K562 (cell line): ENCODE measurements around the gene RNGTT. TPM values are rescaled to one million over a fixed set of nuclear protein-coding genes. Genes with fewer than 3 reads are reported as not detected.

Source experiments
- ATAC-seq: fragments of 200-7000 bp; cut with Tn5 transposase; 3 replicates; pipeline ENCODE4 v1.9.1; 2020; ENCODE audit warnings: moderate library complexity
- BruUV-seq: library from RNA; stranded (reverse); fragments of 400-500 nt; replicated peaks from 2 replicates; lab custom pipeline; 2021; lab: Mats Ljungman, UMichigan
- CTCF ChIA-PET: fragments of 300-600 bp; formaldehyde crosslinking; extraction: SDS; loops from one replicate; lab custom pipeline; 2021; ENCODE audit warnings: low intra/inter-chr PET ratio; lab: Yijun Ruan, JAX
- POLR2A ChIA-PET: fragments of 300-600, 350-650 bp; sonication (Branson Sonifier 250); formaldehyde crosslinking; extraction: SDS; loops from one replicate; lab custom pipeline; 2021; ENCODE audit warnings: antibody characterized with exemption, inconsistent platforms; lab: Yijun Ruan, JAX
- DNase-seq, 4 experiments: peaks; one replicate each; pipeline versions ENCODE4 v3.0.0 to v3.0.0-alpha.2; 2011 to 2018; ENCODE audit warnings: low spot score in 3 of 4, mixed read lengths in 3 of 4; ENCODE audit errors: extremely low read depth in 1 of 4
- FAIRE-seq: peaks from 2 replicates; lab custom pipeline; 2011; peaks lifted over from hg19 to GRCh38; lab: Jason Lieb, UNC
- H2AFZ ChIP-seq: 2 replicates; pipeline ENCODE4 v1.6.0; 2011; ENCODE audit warnings: low read depth, low read length, control low read depth, inconsistent platforms
- H3K27ac ChIP-seq: fragments of 200-600 bp; 3 replicates; pipeline ENCODE4 v1.8.0; 2011; ENCODE audit warnings: low read depth, mild to moderate bottlenecking, control low read depth, inconsistent platforms, low read length, moderate library complexity, mixed read lengths; ENCODE audit errors: extremely low read depth
- H3K27me3 ChIP-seq, 2 experiments: fragments of 300-600 bp in 1 of 2; 2 replicates in 1 of 2; 3 replicates in 1 of 2; pipeline versions ENCODE4 v1.6.0 to v1.8.0; 2011; ENCODE audit warnings: inconsistent platforms in 2 of 2, low read length in 2 of 2, mild to moderate bottlenecking in 1 of 2, mixed read lengths in 1 of 2, moderate library complexity in 1 of 2; ENCODE audit not compliant: control insufficient read depth in 2 of 2, insufficient read depth in 2 of 2
- H3K36me3 ChIP-seq: fragments of 300-600 bp; 3 replicates; pipeline ENCODE4 v1.8.0; 2011; ENCODE audit warnings: mild to moderate bottlenecking, low read length, inconsistent platforms; ENCODE audit not compliant: control insufficient read depth, insufficient read depth
- H3K4me1 ChIP-seq, 2 experiments: fragments of 200-600 bp in 1 of 2; replicated peaks in 1 of 2; 2 replicates in 1 of 2; 3 replicates in 1 of 2; pipeline versions ENCODE4 v1.5.1 to v1.8.0; 2011; ENCODE audit warnings: inconsistent platforms in 2 of 2, low read length in 2 of 2, mild to moderate bottlenecking in 1 of 2, mixed read lengths in 1 of 2, moderate library complexity in 1 of 2; ENCODE audit not compliant: control insufficient read depth in 2 of 2, insufficient read depth in 2 of 2
- H3K4me2 ChIP-seq: 2 replicates; pipeline ENCODE4 v1.6.1; 2011; ENCODE audit warnings: low read length, control low read depth, inconsistent platforms, mixed read lengths; ENCODE audit not compliant: insufficient read depth
- H3K4me3 ChIP-seq: fragments of 200-600 bp; sonication (generic), shearing (Covaris generic); 2 replicates; pipeline ENCODE4 v1.5.1; 2016; ENCODE audit warnings: control low read depth, inconsistent platforms
- H3K79me2 ChIP-seq: fragments of 200-600 bp; 3 replicates; pipeline ENCODE4 v1.8.0; 2011; ENCODE audit warnings: low read length, inconsistent platforms; ENCODE audit not compliant: control insufficient read depth, insufficient read depth
- H3K9ac ChIP-seq, 2 experiments: 2 replicates each; pipeline versions ENCODE4 v1.6.0 to v1.6.1; 2011; ENCODE audit warnings: low read depth in 2 of 2, low read length in 2 of 2, control low read depth in 1 of 2, inconsistent platforms in 1 of 2, mild to moderate bottlenecking in 1 of 2, mixed read lengths in 1 of 2; ENCODE audit not compliant: insufficient read depth in 1 of 2
- H3K9me1 ChIP-seq: one replicate; pipeline ENCODE4 v1.6.0; 2011; ENCODE audit warnings: inconsistent platforms, mild to moderate bottlenecking, low read length, moderate library complexity; ENCODE audit not compliant: control insufficient read depth, insufficient read depth
- H3K9me3 ChIP-seq: replicated peaks from 2 replicates; pipeline ENCODE4 v1.5.1; 2011; ENCODE audit warnings: low read depth, low read length, inconsistent platforms; ENCODE audit not compliant: control insufficient read depth, insufficient read depth
- H4K20me1 ChIP-seq: replicated peaks from 2 replicates; pipeline ENCODE4 v1.6.1; 2011; ENCODE audit warnings: low read length, inconsistent platforms, mixed read lengths; ENCODE audit not compliant: control insufficient read depth, insufficient read depth
- EHMT2 ChIP-seq: fragments of 450-650 bp; IDR thresholded peaks from 2 replicates; pipeline ENCODE4 v1.6.1; 2018; ENCODE audit warnings: antibody characterized with exemption
- GTF2F1 ChIP-seq: IDR thresholded peaks from 2 replicates; pipeline ENCODE4 v1.6.1; 2011; ENCODE audit warnings: low read depth, low read length, improper control_type of control experiment
- HMG20B ChIP-seq: fragments of 250-450 bp; sonication (Bioruptor Pico); IDR thresholded peaks from 2 replicates; pipeline ENCODE4 v1.5.0; 2021; ENCODE audit warnings: mild to moderate bottlenecking
- IFI16 ChIP-seq: fragments of 250-450 bp; sonication (Bioruptor Pico); IDR thresholded peaks from 2 replicates; pipeline ENCODE4 v2.1.2; 2022; ENCODE audit warnings: mild to moderate bottlenecking, inconsistent platforms
- RBM39 ChIP-seq: fragments of 200-400 bp; formaldehyde crosslinking; optimal IDR thresholded peaks from 2 replicates; pipeline ENCODE3; 2018; ENCODE audit warnings: low read depth, low read length
- RFX7 ChIP-seq: fragments of 250-450 bp; sonication (Bioruptor Pico); IDR thresholded peaks from 2 replicates; pipeline ENCODE4 v1.5.1; 2021; ENCODE audit warnings: mild to moderate bottlenecking
- STAT5A ChIP-seq: IDR thresholded peaks from 2 replicates; pipeline ENCODE4 v1.6.1; 2012; ENCODE audit warnings: low read length, inconsistent platforms, borderline replicate concordance
- ZNF23 ChIP-seq: fragments of 250-450 bp; sonication (Bioruptor Pico); IDR thresholded peaks from 2 replicates; pipeline ENCODE4 v1.4.0; 2020; ENCODE audit warnings: mild to moderate bottlenecking
- ZNF76 ChIP-seq: fragments of 250-450 bp; sonication (Bioruptor Pico); IDR thresholded peaks from 2 replicates; pipeline ENCODE4 v1.4.0; 2020; ENCODE audit warnings: mild to moderate bottlenecking, moderate library complexity, borderline replicate concordance
- ZZZ3 ChIP-seq: fragments of 450-650 bp; IDR thresholded peaks from 2 replicates; pipeline ENCODE4 v1.6.1; 2016; ENCODE audit warnings: antibody characterized with exemption, mild to moderate bottlenecking, moderate library complexity
- WGBS: fragments of 100-300 bp; shearing (Covaris generic); methylation state at CpG from one replicate; pipeline ENCODE4 v1.1.6; 2016; ENCODE audit warnings: low coverage, mixed read lengths; ENCODE audit not compliant: insufficient coverage; ENCODE audit errors: missing lambda C conversion rate; 5-methylcytosine and 5-hydroxymethylcytosine counted together
- in situ Hi-C: fragments of 300-500 bp; cut with MboI; formaldehyde crosslinking; loops from 4 replicates; pipeline ENCODE4 v1.15.0; 2018; ENCODE audit warnings: inconsistent platforms, mixed read lengths
- intact Hi-C: fragments of 100-400 bp; cut with micrococcal nuclease; formaldehyde crosslinking; loops from 2 replicates; pipeline ENCODE4 v1.14.2; 2022
- polyA plus RNA-seq, 8 experiments: library from polyadenylated mRNA; depleted of rRNA in 4 of 8; stranded (reverse) in 5 of 8; unstranded in 3 of 8; fragments of >200 nt; fragmentation: Nextera tagmentation in 2 of 8; fragmentation: Illumina TruSeq in 1 of 8; extraction: Ambion mirVana in 2 of 8; extraction: Trizol in 1 of 8; gene quantifications; 2 replicates each; pipeline versions ENCODE4 v1.2.1 to v1.2.3, GENCODE V29; 2011 to 2014; ENCODE audit warnings: inconsistent platforms in 1 of 8, missing spikeins in 1 of 8
- total RNA-seq, 7 experiments: library from RNA; depleted of rRNA in 6 of 7; stranded (reverse); fragments of >200 nt in 6 of 7; fragmentation: Illumina TruSeq in 2 of 7; extraction: Trizol in 2 of 7; gene quantifications; 2 replicates each; pipeline versions ENCODE4 v1.2.1 to v1.2.3, GENCODE V29; 2011 to 2021; ENCODE audit warnings: low replicate concordance in 1 of 7
- TF ChIP-seq, protein P1 (sequence below): sonication (generic); formaldehyde crosslinking; IDR thresholded peaks from 2 replicates; pipeline ENCODE4 v1.8.0; 2022; ENCODE audit warnings: missing genetic modification reagents, mild to moderate bottlenecking, borderline replicate concordance
- TF ChIP-seq, protein P2 (sequence below): fragments of 250-450 bp; sonication (Bioruptor Pico); IDR thresholded peaks from 2 replicates; pipeline ENCODE4 v1.8.0; 2022; ENCODE audit warnings: inconsistent platforms

Gene RNGTT
- total and polyA plus RNA-seq, 9 of the 15 experiments (the other 6 are each of a cell fraction or from before 2014, with no cell fraction given): 6.1 to 31.7 (median 19.5) TPM

DNA sequence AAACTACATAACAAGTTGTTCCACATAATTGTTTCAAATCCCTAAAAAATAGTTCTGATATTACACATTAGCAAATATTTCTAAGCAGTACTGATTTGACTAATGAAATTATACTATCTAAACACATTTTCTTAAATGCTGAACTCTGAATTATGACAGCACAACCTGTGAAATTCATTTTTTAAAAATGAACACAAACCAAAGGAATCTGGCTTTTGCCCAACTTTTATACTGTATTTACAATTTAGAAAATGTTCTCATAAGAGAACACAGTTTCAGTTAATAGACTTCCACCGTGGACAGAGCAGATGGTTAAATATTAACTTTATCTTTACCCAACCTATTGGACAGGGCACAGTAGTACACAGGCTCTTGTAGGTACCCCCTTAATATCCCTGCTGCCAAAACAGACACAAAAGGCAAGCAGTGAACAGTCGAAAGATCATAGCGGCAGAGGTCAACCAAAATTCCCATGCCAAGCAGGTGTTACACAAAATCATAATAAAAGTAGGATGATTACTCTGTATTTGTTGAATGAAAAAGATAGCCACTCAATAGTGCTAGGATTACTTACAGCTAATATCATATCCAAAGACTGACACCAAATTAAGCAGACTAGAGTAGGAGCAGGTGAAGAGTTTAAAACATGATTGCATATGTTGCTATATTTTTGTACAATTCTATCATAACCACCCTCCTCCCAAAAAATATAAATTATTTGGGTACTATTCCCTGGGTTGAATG, 122.5 kb downstream of the RNGTT start:
- Histone ChIP-seq H3K9me3 (no peaks in the 10 kb centered on the region; the same call in 1 of the 2 replicates), H4K20me1 (no peaks in the 10 kb centered on the region), H3K4me2 (no peak overlapping the region), H2AFZ (no peak overlapping the region), H3K4me3 (no peak overlapping the region), H3K27ac (no peak overlapping the region), H3K79me2 (no peaks in the 10 kb centered on the region), H3K4me1 (no peaks in the 10 kb centered on the region), H3K36me3 (peaks cover 10% of the 10 kb centered on the region), H3K9me1 (no peaks in the 10 kb centered on the region), H3K27me3 (no peaks in the 10 kb centered on the region), H3K9ac (no peak overlapping the region)
- ATAC-seq (no peak), DNase-seq (no peak), FAIRE-seq (no peak)
- CTCF ChIA-PET: no interaction called here
- in situ Hi-C loops: no loop called here
- WGBS: 84% methylated on average over 3 of the region's 3 CpGs
- intact Hi-C loops: no loop called here
- POLR2A ChIA-PET: interaction anchor here (0.9 kb wide), 1 partner anchor 8 kb away, joined by 3 read pairs; no protein-coding TSS in a partner anchor
- no TSS peak for BruUV-seq
- TF ChIP-seq HMG20B: no peak
- no peak for TF ChIP-seq RBM39
- no peak for TF ChIP-seq RFX7 (CRISPR knock-in tag)
- TF ChIP-seq EHMT2: no peak
- no peak for TF ChIP-seq ZNF76 (CRISPR knock-in tag)
- no peak for TF ChIP-seq ZZZ3
- no peak for TF ChIP-seq GTF2F1
- TF ChIP-seq STAT5A: no peak
- no peak for TF ChIP-seq IFI16 (CRISPR knock-in tag)
- TF ChIP-seq, protein P1, sequence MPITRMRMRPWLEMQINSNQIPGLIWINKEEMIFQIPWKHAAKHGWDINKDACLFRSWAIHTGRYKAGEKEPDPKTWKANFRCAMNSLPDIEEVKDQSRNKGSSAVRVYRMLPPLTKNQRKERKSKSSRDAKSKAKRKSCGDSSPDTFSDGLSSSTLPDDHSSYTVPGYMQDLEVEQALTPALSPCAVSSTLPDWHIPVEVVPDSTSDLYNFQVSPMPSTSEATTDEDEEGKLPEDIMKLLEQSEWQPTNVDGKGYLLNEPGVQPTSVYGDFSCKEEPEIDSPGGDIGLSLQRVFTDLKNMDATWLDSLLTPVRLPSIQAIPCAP (CRISPR knock-in tag): no peak
- no peak for TF ChIP-seq ZNF23 (CRISPR knock-in tag)
- TF ChIP-seq, protein P2, sequence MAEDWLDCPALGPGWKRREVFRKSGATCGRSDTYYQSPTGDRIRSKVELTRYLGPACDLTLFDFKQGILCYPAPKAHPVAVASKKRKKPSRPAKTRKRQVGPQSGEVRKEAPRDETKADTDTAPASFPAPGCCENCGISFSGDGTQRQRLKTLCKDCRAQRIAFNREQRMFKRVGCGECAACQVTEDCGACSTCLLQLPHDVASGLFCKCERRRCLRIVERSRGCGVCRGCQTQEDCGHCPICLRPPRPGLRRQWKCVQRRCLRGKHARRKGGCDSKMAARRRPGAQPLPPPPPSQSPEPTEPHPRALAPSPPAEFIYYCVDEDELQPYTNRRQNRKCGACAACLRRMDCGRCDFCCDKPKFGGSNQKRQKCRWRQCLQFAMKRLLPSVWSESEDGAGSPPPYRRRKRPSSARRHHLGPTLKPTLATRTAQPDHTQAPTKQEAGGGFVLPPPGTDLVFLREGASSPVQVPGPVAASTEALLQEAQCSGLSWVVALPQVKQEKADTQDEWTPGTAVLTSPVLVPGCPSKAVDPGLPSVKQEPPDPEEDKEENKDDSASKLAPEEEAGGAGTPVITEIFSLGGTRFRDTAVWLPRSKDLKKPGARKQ (CRISPR knock-in tag): no peak
